Measurements from ENCODE around the gene RPS6KL1.

RPS6KL1 gene

GRCh38 chr14:74905595-74906142 is 17.4 kb downstream of the RPS6KL1 start:
- no peak for TF ChIP-seq ZNF274 (IDR thresholded peaks at IDR 0.05; ENCODE audit: low read depth, low read length)
- no peak overlapping the region for H3K4me3 ChIP-seq (ENCODE audit: low read length)

- H3K4me3 ChIP-seq (ENCODE audit: low read length), result no peak overlapping the region
- no peak for TF ChIP-seq ZNF274 (IDR thresholded peaks at IDR 0.05; ENCODE audit: low read depth, low read length)
Measured at GRCh38 chr14:74904635-74905503, 18.2 kb downstream of the RPS6KL1 start.

- TF ChIP-seq ZNF274 (IDR thresholded peaks at IDR 0.05; ENCODE audit: low read depth, low read length), result no peak
- H3K4me3 ChIP-seq (ENCODE audit: low read length), result no peak overlapping the region
Measured at GRCh38 chr14:74902941-74903705, 19.9 kb downstream of the RPS6KL1 start.

- H3K4me3 ChIP-seq (ENCODE audit: low read length), result no peak overlapping the region
- no peak for TF ChIP-seq ZNF274 (IDR thresholded peaks at IDR 0.05; ENCODE audit: low read depth, low read length)
Measured at GRCh38 chr14:74898694-74899093, 24.4 kb downstream of the RPS6KL1 start.

- TF ChIP-seq ZNF274 (IDR thresholded peaks at IDR 0.05; ENCODE audit: low read depth, low read length), result no peak
- H3K4me3 ChIP-seq (ENCODE audit: low read length), result no peak overlapping the region
Measured at GRCh38 chr14:74898083-74898482, 25.0 kb downstream of the RPS6KL1 start.

GRCh38 chr14:74897642-74898041 is 25.4 kb downstream of the RPS6KL1 start:
- no peak overlapping the region for H3K4me3 ChIP-seq (ENCODE audit: low read length)
- no peak for TF ChIP-seq ZNF274 (IDR thresholded peaks at IDR 0.05; ENCODE audit: low read depth, low read length)

- TF ChIP-seq ZNF274 (IDR thresholded peaks at IDR 0.05; ENCODE audit: low read depth, low read length), result no peak
- H3K4me3 ChIP-seq (ENCODE audit: low read length), result no peak overlapping the region
Measured at GRCh38 chr14:74896400-74896799, 26.7 kb downstream of the RPS6KL1 start.

GRCh38 chr14:74893614-74894091 is 29.4 kb downstream of the RPS6KL1 start:
- no peak for TF ChIP-seq ZNF274 (IDR thresholded peaks at IDR 0.05; ENCODE audit: low read depth, low read length)
- H3K4me3 ChIP-seq (ENCODE audit: low read length), result peak overlapping the region; percentile 61; the same call in 1 of the 2 replicates

GRCh38 chr14:74892745-74893144 is 30.3 kb downstream of the RPS6KL1 start:
- no peak overlapping the region; the same call in 1 of the 2 replicates for H3K4me3 ChIP-seq (ENCODE audit: low read length)
- no peak for TF ChIP-seq ZNF274 (IDR thresholded peaks at IDR 0.05; ENCODE audit: low read depth, low read length)

- H3K4me3 ChIP-seq (ENCODE audit: low read length), result no peak overlapping the region
- no peak for TF ChIP-seq ZNF274 (IDR thresholded peaks at IDR 0.05; ENCODE audit: low read depth, low read length)
Measured at GRCh38 chr14:74891870-74892269, 31.2 kb downstream of the RPS6KL1 start.

GRCh38 chr14:74890262-74890661 is 32.8 kb downstream of the RPS6KL1 start:
- TF ChIP-seq ZNF274 (IDR thresholded peaks at IDR 0.05; ENCODE audit: low read depth, low read length), result no peak
- no peak overlapping the region for H3K4me3 ChIP-seq (ENCODE audit: low read length)

- no peak for TF ChIP-seq ZNF274 (IDR thresholded peaks at IDR 0.05; ENCODE audit: low read depth, low read length)
- H3K4me3 ChIP-seq (ENCODE audit: low read length), result no peak overlapping the region
Measured at GRCh38 chr14:74888164-74889158, 34.6 kb downstream of the RPS6KL1 start.

- no peak for TF ChIP-seq ZNF274 (IDR thresholded peaks at IDR 0.05; ENCODE audit: low read depth, low read length)
Measured at GRCh38 chr14:74886001-74886400, 37.1 kb downstream of the RPS6KL1 start.

More at GRCh38 chr14:74886001-74886400, 37.1 kb downstream of the RPS6KL1 start:
- no peak overlapping the region for H3K4me3 ChIP-seq (ENCODE audit: low read length)

Data from GM08714 (cell line).